IPS-18c (cell line): ENCODE measurements around the gene INTS4.
"Not testable (repeated sequence)": the region's sequence is repeated elsewhere in the genome, so short reads cannot be mapped to it uniquely, and the experiment has no call there.

Experiments
- H3K4me3 ChIP-seq: 2 replicates; pipeline ENCODE4 v1.7.0; 2013; ENCODE audit warnings: low read depth, mild to moderate bottlenecking, low read length, moderate library complexity; ENCODE audit not compliant: insufficient read depth
- H3K9me3 ChIP-seq: one replicate; pipeline ENCODE4 v1.6.1; 2013; ENCODE audit warnings: mild to moderate bottlenecking, low read length, moderate library complexity; ENCODE audit not compliant: control insufficient read depth, insufficient read depth

Gene INTS4

GRCh38 chr11:78028423-78028822, 34.0 kb upstream of the INTS4 start:
- not testable (repeated sequence) for H3K9me3 ChIP-seq, H3K4me3 ChIP-seq

- H3K9me3 ChIP-seq: no peaks in the 10 kb centered on the region
- H3K4me3 ChIP-seq: no peak overlapping the region
Measured at GRCh38 chr11:78027759-78028158, 33.3 kb upstream of the INTS4 start.

- Histone ChIP-seq H3K9me3 (no peaks in the 10 kb centered on the region), H3K4me3 (no peak overlapping the region)
Measured at GRCh38 chr11:78025378-78025777, 30.9 kb upstream of the INTS4 start.

- Histone ChIP-seq H3K4me3 (peak overlapping the region; percentile 77), H3K9me3 (no peaks in the 10 kb centered on the region)
Measured at GRCh38 chr11:78023426-78023825, 29.0 kb upstream of the INTS4 start.

GRCh38 chr11:78022397-78023396, 28.2 kb upstream of the INTS4 start, which contains the start of gene KCTD14:
KCTD14 (minus strand) TSS chr11:78023276; CDS start chr11:78023249, 27 bp downstream.
- H3K4me3 ChIP-seq: peak within 1 kb of the TSS; percentile 77
- no peaks in the 10 kb centered on the region for H3K9me3 ChIP-seq

GRCh38 chr11:78021611-78022010, 27.1 kb upstream of the INTS4 start:
- H3K9me3 ChIP-seq: no peaks in the 10 kb centered on the region
- H3K4me3 ChIP-seq: no peak overlapping the region

GRCh38 chr11:78020246-78020645, 25.8 kb upstream of the INTS4 start:
- H3K4me3 ChIP-seq: no peak overlapping the region
- no peaks in the 10 kb centered on the region for H3K9me3 ChIP-seq

- no peak overlapping the region for H3K4me3 ChIP-seq
- no peaks in the 10 kb centered on the region for H3K9me3 ChIP-seq
Measured at GRCh38 chr11:78019808-78020207, 25.3 kb upstream of the INTS4 start.

- Histone ChIP-seq H3K9me3 (no peaks in the 10 kb centered on the region), H3K4me3 (no peak overlapping the region)
Measured at GRCh38 chr11:78015878-78016277, 21.4 kb upstream of the INTS4 start.

GRCh38 chr11:78014937-78015520, 20.6 kb upstream of the INTS4 start:
- not testable (repeated sequence) for H3K9me3 ChIP-seq, H3K4me3 ChIP-seq

- H3K4me3 ChIP-seq: no peak overlapping the region
- H3K9me3 ChIP-seq: no peaks in the 10 kb centered on the region
Measured at GRCh38 chr11:78011301-78011700, 16.8 kb upstream of the INTS4 start.

GRCh38 chr11:78010755-78011154, 16.3 kb upstream of the INTS4 start:
- no peak overlapping the region for H3K4me3 ChIP-seq
- H3K9me3 ChIP-seq: no peaks in the 10 kb centered on the region

- H3K4me3 ChIP-seq: no peak overlapping the region
- H3K9me3 ChIP-seq: no peaks in the 10 kb centered on the region
Measured at GRCh38 chr11:78010304-78010703, 15.8 kb upstream of the INTS4 start.

GRCh38 chr11:78009062-78009461, 14.6 kb upstream of the INTS4 start:
- H3K9me3 ChIP-seq: no peaks in the 10 kb centered on the region
- no peak overlapping the region for H3K4me3 ChIP-seq

- Histone ChIP-seq H3K9me3 (no peaks in the 10 kb centered on the region), H3K4me3 (no peak overlapping the region)
Measured at GRCh38 chr11:78000193-78000592, 5.7 kb upstream of the INTS4 start.

GRCh38 chr11:77999446-78000030, 5.1 kb upstream of the INTS4 start:
- H3K4me3 ChIP-seq: no peak overlapping the region
- no peaks in the 10 kb centered on the region for H3K9me3 ChIP-seq

- H3K4me3 ChIP-seq: peak overlapping the region; percentile 53
- H3K9me3 ChIP-seq: no peaks in the 10 kb centered on the region
Measured at GRCh38 chr11:77993902-77994301, 566 bp downstream of the INTS4 start.

- Histone ChIP-seq H3K4me3 (no peak overlapping the region), H3K9me3 (no peaks in the 10 kb centered on the region)
Measured at GRCh38 chr11:77990981-77991380, 3.5 kb downstream of the INTS4 start.
